C4-2B (cell line): ENCODE results near the gene VPS13D.

Source experiments
- ZFX ChIP-seq: fragments of 450-650 bp; IDR thresholded peaks from 2 replicates; pipeline ENCODE4 v1.6.1; 2017
- TF ChIP-seq, protein P1 (sequence below): fragments of 450-650 bp; conservative IDR thresholded peaks from 2 replicates; pipeline ENCODE4 v1.5.1; 2017; ENCODE audit warnings: mild to moderate bottlenecking

DNA sequence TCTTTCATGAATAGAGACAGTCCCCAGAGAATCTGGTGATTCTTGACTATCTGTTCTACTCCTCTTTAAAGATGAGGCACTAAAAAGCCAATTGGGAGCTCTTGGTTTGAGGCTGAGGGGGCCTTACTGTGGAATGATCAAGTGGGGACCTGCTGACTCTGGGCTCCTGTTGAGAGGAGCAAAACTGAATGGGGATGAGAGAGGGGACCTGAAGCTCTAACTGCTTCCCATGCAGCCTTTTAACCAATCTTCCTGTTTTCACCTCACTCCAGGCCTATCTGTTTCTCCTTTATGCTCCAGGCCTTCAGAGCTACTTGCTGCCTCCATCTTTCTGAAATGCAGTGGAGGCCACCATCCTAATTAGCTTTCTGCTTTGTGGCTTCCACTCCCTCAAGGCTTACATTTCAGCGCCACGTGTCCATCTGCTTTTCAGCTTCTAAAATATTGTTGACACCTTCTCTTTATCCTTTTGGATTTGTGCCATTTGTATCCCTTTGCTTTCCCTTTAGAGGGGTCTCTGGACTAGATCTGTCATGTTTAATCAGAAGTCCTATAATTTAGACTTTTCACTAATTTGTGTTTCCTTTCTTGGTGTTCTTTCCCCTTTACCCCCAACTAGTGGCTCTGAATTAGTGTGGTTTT lies 242.4 kb downstream of the VPS13D start:
- TF ChIP-seq, protein P1, sequence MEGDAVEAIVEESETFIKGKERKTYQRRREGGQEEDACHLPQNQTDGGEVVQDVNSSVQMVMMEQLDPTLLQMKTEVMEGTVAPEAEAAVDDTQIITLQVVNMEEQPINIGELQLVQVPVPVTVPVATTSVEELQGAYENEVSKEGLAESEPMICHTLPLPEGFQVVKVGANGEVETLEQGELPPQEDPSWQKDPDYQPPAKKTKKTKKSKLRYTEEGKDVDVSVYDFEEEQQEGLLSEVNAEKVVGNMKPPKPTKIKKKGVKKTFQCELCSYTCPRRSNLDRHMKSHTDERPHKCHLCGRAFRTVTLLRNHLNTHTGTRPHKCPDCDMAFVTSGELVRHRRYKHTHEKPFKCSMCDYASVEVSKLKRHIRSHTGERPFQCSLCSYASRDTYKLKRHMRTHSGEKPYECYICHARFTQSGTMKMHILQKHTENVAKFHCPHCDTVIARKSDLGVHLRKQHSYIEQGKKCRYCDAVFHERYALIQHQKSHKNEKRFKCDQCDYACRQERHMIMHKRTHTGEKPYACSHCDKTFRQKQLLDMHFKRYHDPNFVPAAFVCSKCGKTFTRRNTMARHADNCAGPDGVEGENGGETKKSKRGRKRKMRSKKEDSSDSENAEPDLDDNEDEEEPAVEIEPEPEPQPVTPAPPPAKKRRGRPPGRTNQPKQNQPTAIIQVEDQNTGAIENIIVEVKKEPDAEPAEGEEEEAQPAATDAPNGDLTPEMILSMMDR, result no peak
- TF ChIP-seq ZFX, result no peak
